MCF 10A (cell line): ENCODE results near the gene SHISA5. TPM values are rescaled to one million over a fixed set of nuclear protein-coding genes. Genes with fewer than 3 reads are reported as not detected.

Source experiments
- BruUV-seq: library from RNA; stranded (reverse); fragments of 400-500 nt; replicated peaks from 2 replicates; lab custom pipeline; 2021; lab: Mats Ljungman, UMichigan
- CTCF ChIA-PET: fragments of 300-600 bp; sonication (Branson Sonifier 250); formaldehyde crosslinking; extraction: SDS; loops from one replicate; lab custom pipeline; 2021; ENCODE audit warnings: antibody characterized with exemption, inconsistent platforms; lab: Yijun Ruan, JAX
- POLR2A ChIA-PET: fragments of 300-600, 350-650 bp; sonication (Branson Sonifier 250); formaldehyde crosslinking; extraction: SDS; loops from one replicate; lab custom pipeline; 2020; ENCODE audit warnings: antibody characterized with exemption, inconsistent platforms; lab: Yijun Ruan, JAX
- DNase-seq: peaks from one replicate; pipeline ENCODE4 v3.0.0-alpha.2; 2018; ENCODE audit not compliant: unreplicated experiment
- H3K27ac Mint-ChIP-seq: one replicate; pipeline ENCODE4 v1.8.0; 2022; ENCODE audit warnings: mild to moderate bottlenecking, low read depth, mixed read lengths; ENCODE audit not compliant: unreplicated experiment
- H3K27me3 Mint-ChIP-seq: one replicate; pipeline ENCODE4 v1.8.0; 2022; ENCODE audit warnings: mixed read lengths; ENCODE audit not compliant: insufficient read depth, unreplicated experiment
- H3K36me3 Mint-ChIP-seq: one replicate; pipeline ENCODE4 v1.8.0; 2022; ENCODE audit warnings: mild to moderate bottlenecking, moderate library complexity, mixed read lengths; ENCODE audit not compliant: insufficient read depth, unreplicated experiment
- H3K4me1 Mint-ChIP-seq: one replicate; pipeline ENCODE4 v1.8.0; 2022; ENCODE audit warnings: mixed read lengths; ENCODE audit not compliant: insufficient read depth, unreplicated experiment
- H3K4me3 Mint-ChIP-seq: one replicate; pipeline ENCODE4 v1.8.0; 2022; ENCODE audit warnings: mild to moderate bottlenecking, moderate library complexity, mixed read lengths; ENCODE audit not compliant: unreplicated experiment
- H3K9me3 Mint-ChIP-seq: one replicate; pipeline ENCODE4 v1.8.0; 2022; ENCODE audit warnings: mixed read lengths; ENCODE audit not compliant: unreplicated experiment
- intact Hi-C: fragments of 100-400 bp; cut with micrococcal nuclease; formaldehyde crosslinking; loops from 2 replicates; pipeline ENCODE4 v1.14.1; 2022
- total RNA-seq: library from RNA; stranded (reverse); gene quantifications from 2 replicates; pipeline ENCODE4 v1.2.3, GENCODE V29; 2022
- TF ChIP-seq, protein P1 (sequence below): fragments of 200-600 bp; IDR thresholded peaks from one replicate; pipeline ENCODE4 v1.8.0; 2022; ENCODE audit warnings: antibody characterized with exemption, mild to moderate bottlenecking; ENCODE audit not compliant: unreplicated experiment

Gene SHISA5
- total RNA-seq, 1 experiment from 2014 or later, result 131 TPM

DNA sequence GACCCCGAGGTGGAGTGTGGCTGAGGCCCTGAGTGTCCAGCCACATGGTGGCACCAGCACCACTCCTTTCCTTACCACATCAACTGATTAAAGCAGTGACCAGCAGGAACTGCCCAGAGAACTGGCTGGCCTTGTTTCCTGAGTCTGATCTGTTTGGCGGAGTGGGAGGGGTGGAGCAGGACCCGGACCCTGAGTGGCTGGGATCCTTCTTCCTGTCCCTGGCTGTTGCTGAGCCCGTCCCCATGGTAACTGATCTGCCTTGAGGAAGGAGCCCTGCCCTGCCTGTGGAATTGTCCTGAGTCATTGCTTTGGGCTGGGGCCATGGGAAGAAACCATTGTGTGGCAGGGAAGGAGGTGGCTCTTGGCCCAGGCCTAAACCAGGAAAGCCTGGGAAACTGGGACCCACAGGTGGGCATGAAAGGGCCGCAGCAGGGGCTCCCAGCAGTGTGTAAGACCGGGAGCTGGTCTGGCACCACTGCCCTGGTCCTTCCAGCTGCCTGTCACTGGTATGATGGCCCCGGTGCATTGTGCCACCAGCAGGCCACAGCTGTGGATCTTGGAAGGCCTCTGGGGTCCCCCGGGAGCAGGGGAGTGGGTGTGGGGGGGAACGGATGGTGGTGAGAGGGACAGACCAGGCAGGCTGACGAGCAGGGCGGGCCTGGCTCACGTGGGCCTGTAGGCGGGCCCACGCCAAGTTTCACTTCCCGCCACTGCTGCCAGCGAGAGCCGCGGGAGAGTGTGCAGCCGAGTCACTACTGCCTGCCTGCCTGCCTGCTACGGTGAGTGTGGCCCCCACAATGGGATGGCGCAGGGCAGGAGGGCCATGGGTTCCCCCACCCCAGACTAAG, 38.2 kb downstream of the SHISA5 start:
- BruUV-seq, result TSS peak; percentile 49
- Mint-ChIP-seq H3K27me3 (no peaks in the 10 kb centered on the region), H3K36me3 (peaks cover 53% of the 10 kb centered on the region), H3K4me1 (peaks cover 25% of the 10 kb centered on the region), H3K9me3 (no peaks in the 10 kb centered on the region), H3K27ac (peak overlapping the region; percentile 99), H3K4me3 (peak overlapping the region; percentile 67)
- TF ChIP-seq, protein P1, sequence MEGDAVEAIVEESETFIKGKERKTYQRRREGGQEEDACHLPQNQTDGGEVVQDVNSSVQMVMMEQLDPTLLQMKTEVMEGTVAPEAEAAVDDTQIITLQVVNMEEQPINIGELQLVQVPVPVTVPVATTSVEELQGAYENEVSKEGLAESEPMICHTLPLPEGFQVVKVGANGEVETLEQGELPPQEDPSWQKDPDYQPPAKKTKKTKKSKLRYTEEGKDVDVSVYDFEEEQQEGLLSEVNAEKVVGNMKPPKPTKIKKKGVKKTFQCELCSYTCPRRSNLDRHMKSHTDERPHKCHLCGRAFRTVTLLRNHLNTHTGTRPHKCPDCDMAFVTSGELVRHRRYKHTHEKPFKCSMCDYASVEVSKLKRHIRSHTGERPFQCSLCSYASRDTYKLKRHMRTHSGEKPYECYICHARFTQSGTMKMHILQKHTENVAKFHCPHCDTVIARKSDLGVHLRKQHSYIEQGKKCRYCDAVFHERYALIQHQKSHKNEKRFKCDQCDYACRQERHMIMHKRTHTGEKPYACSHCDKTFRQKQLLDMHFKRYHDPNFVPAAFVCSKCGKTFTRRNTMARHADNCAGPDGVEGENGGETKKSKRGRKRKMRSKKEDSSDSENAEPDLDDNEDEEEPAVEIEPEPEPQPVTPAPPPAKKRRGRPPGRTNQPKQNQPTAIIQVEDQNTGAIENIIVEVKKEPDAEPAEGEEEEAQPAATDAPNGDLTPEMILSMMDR, result peak; percentile 38
- intact Hi-C loops, result loop anchor here (1.0 to 5.0 kb wide), 4 partner anchors 42 to 197 kb away; partner anchors contain the start of genes CELSR3 and SLC26A6
- DNase-seq, result peak; percentile 99
- CTCF ChIA-PET, result interaction anchor here (1.0 to 2.6 kb wide), 5 partner anchors 8 to 93 kb away, joined by 3 to 22 read pairs (median 3); no protein-coding TSS in a partner anchor
- POLR2A ChIA-PET, result interaction anchor here (0.6 to 2.0 kb wide), 13 partner anchors 8 to 197 kb away, joined by 3 to 12 read pairs (median 4); partner anchors contain the start of genes ATRIP, CCDC51 and SHISA5

GRCh38 chr3:48465237-48465530, 38.8 kb downstream of the SHISA5 start:
- BruUV-seq, result no TSS peak
- H3K4me3 Mint-ChIP-seq, result no peak overlapping the region
- TF ChIP-seq, protein P1, result no peak
- H3K27ac Mint-ChIP-seq, result peak overlapping the region; percentile 99
- intact Hi-C loops, result loop anchor here (1.0 to 5.0 kb wide), 4 partner anchors 42 to 197 kb away; partner anchors contain the start of genes CELSR3 and SLC26A6
- peaks cover 55% of the 10 kb centered on the region for H3K36me3 Mint-ChIP-seq
- no peaks in the 10 kb centered on the region for H3K27me3 Mint-ChIP-seq
- H3K4me1 Mint-ChIP-seq, result peaks cover 24% of the 10 kb centered on the region
- no peaks in the 10 kb centered on the region for H3K9me3 Mint-ChIP-seq
- CTCF ChIA-PET, result interaction anchor here (0.6 to 2.6 kb wide), 4 partner anchors 84 to 274 kb away, joined by 3 to 22 read pairs (median 3); no protein-coding TSS in a partner anchor
- POLR2A ChIA-PET, result interaction anchor here (0.9 to 2.0 kb wide), 6 partner anchors 8 to 197 kb away, joined by 3 to 12 read pairs (median 5); partner anchors contain the start of genes ATRIP and CCDC51
- DNase-seq, result no peak

DNA sequence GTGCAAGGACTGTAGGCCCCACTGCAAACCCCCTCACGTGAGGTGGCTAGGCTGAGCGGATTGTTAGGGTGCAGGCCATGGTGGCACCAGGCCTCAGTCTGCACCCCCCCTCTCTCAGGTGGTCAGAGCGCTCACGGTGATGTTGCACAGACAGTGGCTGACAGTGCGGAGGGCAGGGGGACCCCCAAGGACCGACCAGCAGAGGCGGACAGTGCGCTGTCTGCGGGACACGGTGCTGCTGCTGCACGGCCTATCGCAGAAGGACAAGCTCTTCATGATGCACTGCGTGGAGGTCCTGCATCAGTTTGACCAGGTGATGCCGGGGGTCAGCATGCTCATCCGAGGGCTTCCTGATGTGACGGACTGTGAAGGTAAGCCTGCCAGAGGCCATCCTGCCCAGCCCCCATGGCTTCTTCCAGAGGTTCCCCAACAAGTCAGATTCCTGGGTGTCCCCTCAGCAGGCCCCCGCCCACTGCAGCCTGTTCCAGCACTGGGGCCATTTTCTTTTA, 39.2 kb downstream of the SHISA5 start:
- CTCF ChIA-PET, result interaction anchor here (0.6 to 2.6 kb wide), 8 partner anchors 28 to 274 kb away, joined by 3 to 22 read pairs (median 3); partner anchors contain the start of gene SHISA5

More for the DNA sequence above, 39.2 kb downstream of the SHISA5 start:
- Mint-ChIP-seq H3K27ac (peak overlapping the region; percentile 99), H3K36me3 (peaks cover 50% of the 10 kb centered on the region), H3K9me3 (no peaks in the 10 kb centered on the region), H3K4me3 (no peak overlapping the region), H3K27me3 (no peaks in the 10 kb centered on the region), H3K4me1 (peaks cover 20% of the 10 kb centered on the region)
- no peak for DNase-seq
- intact Hi-C loops, result loop anchor here (1.0 to 5.0 kb wide), 4 partner anchors 43 to 198 kb away; partner anchors contain the start of genes CELSR3 and SLC26A6
- POLR2A ChIA-PET, result interaction anchor here (1.3 to 1.7 kb wide), 3 partner anchors 8 to 91 kb away, joined by 3 to 10 read pairs (median 4); partner anchors contain the start of gene ATRIP
- TF ChIP-seq, protein P1, result no peak
- BruUV-seq, result no TSS peak
